Fibroblast of the conjunctiva (primary cell): Measurements from ENCODE around the gene TMPRSS11A.

Experiments used
- DNase-seq: peaks from one replicate; pipeline ENCODE4 v3.0.0-alpha.2; 2010; ENCODE audit warnings: low read depth

Gene TMPRSS11A

DNA sequence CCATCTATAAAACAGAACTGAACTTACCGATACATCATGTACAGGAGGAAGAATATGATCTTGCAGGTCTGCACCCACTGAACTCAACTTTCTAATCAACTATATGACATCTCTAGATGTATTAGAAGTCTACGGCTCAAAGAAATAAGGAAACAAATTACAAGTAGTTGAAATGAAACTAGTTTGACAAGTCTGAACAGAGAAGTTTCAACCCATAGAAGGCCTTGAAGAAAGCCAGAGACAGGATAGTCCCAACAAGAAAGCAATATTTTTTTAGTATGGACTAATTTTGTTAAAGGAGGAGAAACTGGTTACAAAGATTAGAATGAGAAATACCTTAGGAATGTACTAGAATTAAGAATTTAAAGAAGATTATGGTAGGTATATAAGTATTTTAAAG, at the start of gene TMPRSS11A:
Gene TMPRSS11A (minus strand): TSS at position 138 of the 400 bp plus-strand sequence. CDS start 100 bp downstream, at position 38.
- no peak for DNase-seq

DNA sequence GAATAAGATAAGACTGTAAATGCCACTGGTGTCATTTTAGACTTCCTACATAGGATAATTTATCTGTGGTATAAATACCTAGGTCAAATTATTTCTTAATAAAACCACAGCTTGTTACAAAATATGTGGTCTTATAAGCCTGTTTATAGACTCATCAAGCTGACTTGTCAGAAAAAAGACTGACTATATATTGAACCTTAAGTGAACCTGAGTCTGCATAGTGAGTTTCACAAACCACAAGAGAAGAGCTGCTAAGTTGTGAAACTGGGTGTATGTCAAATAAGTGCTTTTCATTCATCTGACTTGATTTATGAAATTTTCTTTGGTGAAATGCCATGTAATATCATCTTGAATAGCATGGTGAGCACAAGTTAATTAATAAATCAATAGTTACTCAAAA, 48.4 kb upstream of the TMPRSS11A start:
- no peak for DNase-seq

- no peak for DNase-seq
These were observed 39.6 kb upstream of the TMPRSS11A start for GRCh38 chr4:68002906-68003305.

- no peak for DNase-seq
These were observed 32.8 kb upstream of the TMPRSS11A start for GRCh38 chr4:67996127-67996526.

DNA sequence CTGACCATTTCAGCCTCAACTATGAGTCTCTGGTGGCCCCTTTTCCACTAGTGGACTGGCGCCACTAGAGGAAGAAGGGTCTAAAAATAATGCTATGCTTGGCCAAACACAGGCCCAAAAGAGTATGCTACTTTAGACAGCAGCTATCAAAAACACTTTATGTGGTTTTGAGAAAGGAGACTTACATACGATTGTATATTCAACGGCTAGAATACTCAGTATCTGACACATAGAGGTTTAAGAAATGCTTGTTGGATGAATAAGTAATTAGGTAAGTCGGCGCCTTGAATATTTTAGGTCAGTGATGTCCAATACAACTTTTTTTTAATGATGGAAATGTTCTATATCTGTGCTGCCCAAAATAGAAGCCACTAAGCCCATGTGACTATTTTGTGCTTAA, 25.7 kb upstream of the TMPRSS11A start:
- no peak for DNase-seq

DNA sequence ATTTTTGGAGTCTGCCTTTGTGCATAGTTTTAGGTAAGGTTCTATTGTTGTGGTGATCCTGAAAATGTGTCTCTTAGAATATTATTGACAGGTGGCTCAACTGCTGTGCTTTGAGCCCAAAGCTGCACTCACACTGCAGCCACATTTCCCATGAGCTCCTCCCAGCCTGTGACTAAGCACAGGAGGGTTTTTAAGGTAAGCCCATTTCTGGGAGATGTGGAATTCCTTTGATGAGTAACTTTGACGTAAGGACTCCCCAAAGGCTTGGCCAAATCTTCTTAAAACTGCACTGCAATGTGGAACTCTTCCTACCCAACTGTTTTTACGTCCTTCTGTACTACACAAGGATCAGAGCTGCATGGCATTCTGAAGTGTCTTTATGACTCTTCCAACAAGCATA, 20.0 kb upstream of the TMPRSS11A start:
- DNase-seq: no peak

DNA sequence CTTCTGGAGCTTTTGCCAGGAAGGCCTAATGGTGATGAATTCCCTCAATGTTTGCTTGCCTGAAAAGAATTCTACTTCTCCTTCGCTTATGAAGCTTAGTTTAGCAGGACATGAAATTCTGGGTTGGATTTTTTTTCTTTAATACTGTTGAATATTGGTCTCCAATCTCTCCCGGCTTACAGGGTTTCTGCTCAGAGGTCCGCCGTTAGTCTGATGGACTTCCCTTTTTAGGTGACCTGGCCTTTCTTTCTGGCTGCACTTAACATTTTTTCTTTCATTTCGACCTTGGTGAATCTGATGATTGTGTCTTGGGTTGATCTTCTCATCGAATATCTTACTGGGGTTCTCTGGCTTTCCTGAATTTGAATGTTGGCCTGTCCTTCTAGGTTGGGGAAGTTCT, 17.2 kb upstream of the TMPRSS11A start:
- no peak for DNase-seq

GRCh38 chr4:67973608-67974007, 10.3 kb upstream of the TMPRSS11A start:
- no peak for DNase-seq

DNA sequence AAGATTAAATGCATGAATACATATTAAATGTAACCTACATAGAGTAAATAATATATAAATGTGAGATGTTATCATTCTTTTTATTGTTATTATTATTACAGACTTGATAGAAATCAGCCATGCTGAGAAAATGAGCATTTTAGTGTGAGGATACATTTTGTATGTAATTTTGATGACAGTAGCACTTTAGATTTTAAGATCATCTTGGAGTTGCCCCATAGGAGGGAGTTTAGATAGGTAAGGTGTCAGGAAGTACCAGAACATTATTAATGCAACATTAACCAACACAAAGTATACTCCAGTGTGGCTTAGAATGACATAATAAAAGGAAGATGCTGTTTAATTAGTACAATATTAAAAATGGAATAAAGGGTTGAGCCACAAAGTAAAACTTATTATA, 8.4 kb downstream of the TMPRSS11A start:
- no peak for DNase-seq

DNA sequence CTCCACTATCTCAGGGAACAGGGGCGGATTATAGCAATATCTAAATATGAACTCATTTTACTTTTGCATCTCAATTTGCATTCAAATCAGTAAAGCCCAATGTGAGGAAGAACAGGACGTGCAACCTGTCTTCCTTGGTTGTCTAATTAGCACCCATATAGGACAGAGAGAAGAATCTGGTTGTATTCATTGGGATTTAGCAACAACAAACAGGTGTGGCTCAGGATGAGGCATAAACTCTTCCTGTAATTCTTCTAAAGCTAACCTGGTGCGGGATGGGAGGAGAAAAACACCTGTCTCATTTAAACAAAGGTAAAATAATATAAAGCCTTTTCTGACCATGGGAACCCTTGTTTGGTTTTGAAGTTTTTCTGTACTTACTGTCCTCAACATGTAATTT, 22.2 kb downstream of the TMPRSS11A start:
- no peak for DNase-seq

DNA sequence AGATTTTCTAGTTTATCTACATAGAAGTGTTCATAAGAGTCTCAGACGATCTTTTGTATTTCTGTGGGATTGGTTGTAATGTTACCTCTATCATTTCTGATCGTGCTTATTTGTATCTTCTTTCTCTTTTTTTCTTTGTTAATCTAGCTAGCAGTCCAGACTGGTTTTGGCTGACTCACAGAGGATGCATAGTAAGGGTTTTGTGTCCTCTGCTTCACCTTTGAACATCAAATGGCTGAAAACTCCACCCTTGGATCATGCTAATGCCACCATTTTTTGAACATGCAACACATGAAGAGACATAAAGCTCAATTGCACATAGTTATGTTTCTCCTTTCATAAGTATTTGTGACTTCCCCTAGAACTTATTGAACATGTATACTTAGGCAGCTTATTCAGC, 22.8 kb downstream of the TMPRSS11A start:
- DNase-seq: no peak

DNA sequence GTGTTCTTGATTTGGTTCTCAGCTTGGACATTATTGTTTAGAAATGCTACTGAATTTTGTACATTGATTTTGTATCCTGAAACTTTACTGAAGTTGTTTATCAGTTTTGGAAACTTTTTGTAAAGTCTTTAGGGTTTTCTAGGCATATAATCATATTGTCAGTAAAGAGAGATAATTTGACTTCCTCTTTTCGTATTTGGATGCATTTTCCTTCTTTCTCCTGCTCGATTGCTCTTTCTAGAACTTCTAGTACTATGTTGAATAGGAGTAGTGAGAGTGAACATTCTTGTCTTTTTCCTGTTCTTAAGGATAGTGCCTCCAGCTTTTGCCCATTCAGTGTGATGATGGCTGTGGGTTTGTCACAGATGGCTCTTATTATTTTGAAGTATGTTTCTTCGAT, 24.1 kb downstream of the TMPRSS11A start:
- no peak for DNase-seq

GRCh38 chr4:67935888-67936287, 27.4 kb downstream of the TMPRSS11A start:
- DNase-seq: no peak

- no peak for DNase-seq
These were observed 28.7 kb downstream of the TMPRSS11A start for GRCh38 chr4:67934628-67935027.

GRCh38 chr4:67933755-67934154, 29.5 kb downstream of the TMPRSS11A start:
- DNase-seq: no peak

DNA sequence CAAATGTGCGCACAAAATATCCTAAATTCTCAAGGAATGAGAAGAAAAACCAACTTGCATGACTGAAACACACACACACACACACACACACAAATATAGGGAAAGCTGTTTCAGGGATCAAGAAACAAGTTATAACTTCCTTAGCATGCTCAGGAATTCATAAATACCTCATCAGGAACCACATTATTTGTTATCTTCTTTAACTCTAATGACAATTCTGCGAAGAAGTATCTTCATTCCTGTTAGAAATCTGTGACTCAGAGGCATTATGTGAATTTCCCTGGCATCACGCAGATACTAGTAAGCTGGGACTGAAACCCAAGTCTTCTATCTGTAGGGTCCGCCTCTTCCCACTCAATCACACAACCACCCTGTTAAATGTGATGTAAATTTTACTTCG, 30.3 kb downstream of the TMPRSS11A start:
- no peak for DNase-seq

GRCh38 chr4:67931256-67931655, 32.0 kb downstream of the TMPRSS11A start:
- DNase-seq: no peak

GRCh38 chr4:67929426-67929825, 33.9 kb downstream of the TMPRSS11A start:
- peak; percentile 37 for DNase-seq

DNA sequence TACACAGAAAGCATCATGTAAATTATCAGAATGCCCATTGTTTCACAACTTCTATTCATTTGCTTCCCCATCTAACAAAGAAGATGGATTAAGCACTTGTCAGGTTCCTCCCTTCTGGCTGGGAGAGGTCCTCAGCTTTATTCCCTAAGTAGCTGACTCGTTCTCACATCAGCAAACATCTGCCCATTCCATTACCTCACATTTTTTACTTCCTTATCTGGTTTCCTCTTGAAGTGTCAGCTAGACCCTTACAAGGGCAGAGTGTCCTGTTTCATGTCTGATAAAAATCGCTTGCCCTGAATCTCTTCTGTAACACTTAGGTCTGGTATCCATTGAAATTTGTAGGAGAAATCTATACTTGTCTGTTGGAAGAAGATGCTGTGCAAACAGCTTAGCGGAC, 34.7 kb downstream of the TMPRSS11A start:
- DNase-seq: no peak

GRCh38 chr4:67927251-67927650, 36.0 kb downstream of the TMPRSS11A start:
- no peak for DNase-seq

DNA sequence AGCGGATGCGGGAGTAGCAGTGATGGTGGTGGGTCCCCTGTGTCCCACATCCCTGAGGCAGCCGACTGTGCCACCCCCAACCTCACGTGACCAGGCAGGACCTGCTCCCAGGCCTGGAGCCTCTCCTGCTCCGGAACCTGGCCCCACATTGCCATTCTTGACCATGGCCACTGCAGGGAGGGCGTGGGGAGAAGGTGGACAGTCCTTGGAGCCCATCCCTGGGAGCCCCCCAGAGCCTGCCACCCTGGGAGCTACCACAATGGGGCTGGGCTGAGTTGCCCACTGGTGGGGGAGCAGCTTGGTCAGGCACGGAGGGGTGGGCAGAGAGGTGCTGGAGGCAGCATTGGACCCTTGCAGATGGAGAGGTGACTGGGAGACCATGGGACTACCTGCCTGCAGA, 36.8 kb downstream of the TMPRSS11A start:
- no peak for DNase-seq

DNA sequence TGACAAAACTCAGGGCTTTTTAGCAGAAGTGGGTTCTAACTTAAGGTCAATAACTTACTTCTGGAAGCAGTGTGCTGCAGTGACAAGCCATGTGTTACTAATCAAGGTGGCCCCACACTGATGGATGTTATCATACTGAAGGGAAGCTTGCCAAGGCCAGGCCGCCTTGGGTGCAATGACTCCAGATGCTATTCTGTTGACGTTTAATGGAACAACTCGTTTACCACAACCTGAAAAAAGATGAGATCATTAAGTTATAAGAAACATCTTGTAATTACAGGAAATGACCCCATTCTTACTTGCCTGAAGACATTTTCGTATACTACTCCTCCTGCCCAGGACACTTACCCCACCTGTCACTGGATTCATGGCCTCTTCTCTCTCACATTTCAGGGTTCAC, 40.6 kb downstream of the TMPRSS11A start:
- DNase-seq: peak; percentile 49

GRCh38 chr4:67918428-67918827, 44.9 kb downstream of the TMPRSS11A start:
- no peak for DNase-seq

GRCh38 chr4:67915400-67915966, 47.8 kb downstream of the TMPRSS11A start:
- DNase-seq: no peak

- no peak for DNase-seq
These were observed 51.2 kb downstream of the TMPRSS11A start for GRCh38 chr4:67912080-67912479.
